ENCODE results near the gene KLC1. TPM values are rescaled to one million over a fixed set of nuclear protein-coding genes. Genes with fewer than 3 reads are reported as not detected.

Gene KLC1
- total RNA-seq, result 337 and 382 TPM in 2 replicates

DNA sequence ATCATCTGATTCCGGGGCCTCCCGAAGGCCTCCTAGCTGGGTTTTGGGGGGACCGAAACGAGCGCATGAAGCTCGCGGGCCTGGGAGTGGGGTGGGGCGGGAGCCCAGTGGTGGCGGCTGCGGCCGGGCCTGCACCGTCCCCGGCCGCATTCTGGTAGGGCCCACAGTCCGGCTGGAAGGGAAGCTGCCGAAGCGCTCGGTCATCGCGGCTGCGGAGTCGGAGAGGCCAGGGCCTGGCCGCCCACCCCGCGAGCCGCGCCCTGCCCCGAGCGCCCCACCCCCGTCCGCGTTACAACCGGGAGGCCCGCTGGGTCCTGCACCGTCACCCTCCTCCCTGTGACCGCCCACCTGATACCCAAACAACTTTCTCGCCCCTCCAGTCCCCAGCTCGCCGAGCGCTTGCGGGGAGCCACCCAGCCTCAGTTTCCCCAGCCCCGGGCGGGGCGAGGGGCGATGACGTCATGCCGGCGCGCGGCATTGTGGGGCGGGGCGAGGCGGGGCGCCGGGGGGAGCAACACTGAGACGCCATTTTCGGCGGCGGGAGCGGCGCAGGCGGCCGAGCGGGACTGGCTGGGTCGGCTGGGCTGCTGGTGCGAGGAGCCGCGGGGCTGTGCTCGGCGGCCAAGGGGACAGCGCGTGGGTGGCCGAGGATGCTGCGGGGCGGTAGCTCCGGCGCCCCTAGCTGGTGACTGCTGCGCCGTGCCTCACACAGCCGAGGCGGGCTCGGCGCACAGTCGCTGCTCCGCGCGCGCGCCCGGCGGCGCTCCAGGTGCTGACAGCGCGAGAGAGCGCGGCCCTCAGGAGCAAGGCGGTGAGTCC, at the start of gene KLC1:
Gene KLC1 (plus strand): TSS at position 528 of the 819 bp plus-strand sequence. CDS start 25,354 bp downstream, outside the sequence.

DNA sequence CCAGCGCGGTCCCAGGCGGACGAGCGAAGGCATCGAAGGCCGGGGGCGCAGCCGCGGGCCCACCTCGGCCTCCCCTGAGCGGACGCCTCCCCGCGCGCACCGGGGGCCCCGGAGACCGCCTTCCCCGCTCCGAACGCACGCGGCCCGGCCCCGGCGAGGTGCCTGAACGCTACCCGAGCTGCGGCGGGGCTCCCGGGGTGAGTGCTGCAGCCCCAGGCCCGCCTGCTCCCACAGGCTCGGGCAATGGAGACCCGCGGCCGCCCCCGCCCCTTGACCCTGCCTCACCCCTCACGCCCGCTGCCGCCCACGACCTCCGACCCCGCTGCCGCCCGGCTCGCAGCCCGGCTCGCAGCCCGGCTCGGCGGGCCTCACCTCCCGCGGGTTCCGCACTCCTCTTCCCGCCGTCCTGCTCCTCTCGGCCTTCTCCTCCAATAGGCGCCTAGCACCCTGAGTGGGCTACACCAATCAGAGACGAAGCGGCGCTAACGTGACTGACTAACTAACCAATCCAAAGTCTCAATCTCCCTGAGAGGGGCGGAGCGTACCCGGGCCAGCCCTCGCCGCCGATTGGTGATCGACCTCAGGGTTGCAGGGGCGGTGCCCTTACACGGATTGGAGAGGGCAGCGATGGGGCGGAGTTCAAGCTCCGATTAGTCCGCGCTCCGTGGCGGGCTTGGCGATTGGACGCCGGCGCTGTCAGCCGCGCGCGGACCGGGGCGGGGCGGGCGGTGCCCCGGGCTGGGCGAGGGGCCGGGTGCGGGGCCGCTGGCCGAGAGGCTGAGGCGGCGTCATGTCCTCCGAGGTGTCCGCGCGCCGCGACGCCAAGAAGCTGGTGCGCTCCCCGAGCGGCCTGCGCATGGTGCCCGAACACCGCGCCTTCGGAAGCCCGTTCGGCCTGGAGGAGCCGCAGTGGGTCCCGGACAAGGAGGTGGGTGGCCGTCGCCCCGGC, 86.3 kb downstream of the KLC1 start, which contains the start of the genes XRCC3 and ZFYVE21:
Gene XRCC3 (minus strand): TSS at position 400 of the 949 bp plus-strand sequence. CDS start 4,364 bp downstream, outside the sequence.
Gene ZFYVE21 (plus strand): TSS at position 759 of the 949 bp plus-strand sequence. CDS start 32 bp downstream, at position 791.

Other genes with a start within 250 kb of the KLC1 start
- 72.1 and 77.8 TPM in 2 replicates for gene MARK3, start 243.8 kb upstream of the KLC1 start, total RNA-seq
- 12.3 and 14.2 TPM in 2 replicates for gene CKB, start 106.4 kb upstream of the KLC1 start, total RNA-seq
- gene TRMT61A, start 100.0 kb upstream of the KLC1 start, total RNA-seq, result 5.3 and 10.2 TPM in 2 replicates
- gene BAG5, start 66.6 kb upstream of the KLC1 start, total RNA-seq, result 27.2 and 30.8 TPM in 2 replicates
- 18.2 and 19.9 TPM in 2 replicates for gene COA8, start 66.3 kb upstream of the KLC1 start, total RNA-seq
- gene XRCC3, start 86.2 kb downstream of the KLC1 start, total RNA-seq, result 6.0 and 12.4 TPM in 2 replicates
- gene ZFYVE21, start 86.6 kb downstream of the KLC1 start, total RNA-seq, result 60.4 and 61.0 TPM in 2 replicates
- gene PPP1R13B, start 218.4 kb downstream of the KLC1 start, total RNA-seq, result 1.8 and 3.6 TPM in 2 replicates